Stomach (tissue), 9 donors: ENCODE results near the gene SLC39A3. TPM values are rescaled to one million over a fixed set of nuclear protein-coding genes. Genes with fewer than 3 reads are reported as not detected.

Experiments used
- DNase-seq, 2 donors: peaks; one replicate each; pipeline versions ENCODE4 v3.0.0 to v3.0.0-alpha.2; 2013 to 2019
- H3K27ac ChIP-seq, 5 donors: fragments of 200-600 bp in 4 of 5; sonication (generic) in 4 of 5; one replicate each; pipeline ENCODE4 v1.5.1; 2013 to 2019; ENCODE audit warnings: mild to moderate bottlenecking in 1 of 5, moderate library complexity in 1 of 5
- H3K27me3 ChIP-seq, 3 donors: fragments of 200-600 bp; sonication (generic); one replicate each; pipeline ENCODE4 v1.5.1; 2017 to 2019; ENCODE audit warnings: mixed run types in 1 of 3
- H3K36me3 ChIP-seq, 4 donors: fragments of 200-600 bp; sonication (generic); 1 replicate in 3 of 4; 2 replicates in 1 of 4; pipeline ENCODE4 v1.5.1; 2016 to 2019
- H3K4me1 ChIP-seq, 4 donors: fragments of 200-600 bp; sonication (generic); one replicate each; pipeline ENCODE4 v1.5.1; 2016 to 2019
- H3K4me3 ChIP-seq, 4 donors: fragments of 200-600 bp; sonication (generic) in 3 of 4; one replicate each; pipeline ENCODE4 v1.5.1; 2016 to 2019; ENCODE audit warnings: mild to moderate bottlenecking in 1 of 4
- H3K9me3 ChIP-seq, 4 donors: fragments of 200-600 bp; sonication (generic); one replicate each; pipeline ENCODE4 v1.5.1; 2016 to 2019
- EP300 ChIP-seq: sonication (generic); formaldehyde crosslinking; IDR thresholded peaks from one replicate; pipeline ENCODE4 v1.6.1; 2017; ENCODE audit warnings: antibody characterized with exemption
- POLR2A ChIP-seq, 4 donors: fragments of 450-650 bp; IDR thresholded peaks; one replicate each; pipeline ENCODE4 v1.6.1; 2016; ENCODE audit warnings: antibody characterized with exemption in 4 of 4, control low read depth in 2 of 4, mild to moderate bottlenecking in 1 of 4, moderate library complexity in 1 of 4
- POLR2AphosphoS5 ChIP-seq, 3 donors: sonication (generic); formaldehyde crosslinking; IDR thresholded peaks; one replicate each; pipeline ENCODE4 v1.6.1; 2016; ENCODE audit warnings: antibody characterized with exemption in 3 of 3
- WGBS, 5 donors: extraction: QIAGEN DNeasy Blood & Tissue Kit in 3 of 5; methylation state at CpG; one replicate each; pipeline versions ENCODE4 v1.1.5 to v1.1.7; 2013 to 2018; 5-methylcytosine and 5-hydroxymethylcytosine counted together
- intact Hi-C: fragments of 100-400 bp; cut with DNase I; formaldehyde crosslinking; loops from one replicate; pipeline ENCODE4 v1.15.1; 2023; ENCODE audit warnings: low total_unique reads
- polyA plus RNA-seq, 3 donors: library from polyadenylated mRNA; stranded (reverse); fragments of 200-250 nt; gene quantifications; one replicate each; pipeline ENCODE4 v1.2.3, GENCODE V29; 2013
- total RNA-seq, 5 donors: library from RNA; depleted of rRNA; stranded (reverse); fragments of >200 nt; gene quantifications; one replicate each; pipeline versions ENCODE4 v1.1.0 to v1.2.3, GENCODE V29; 2014 to 2016
- TF ChIP-seq, protein P1 (sequence below), 7 experiments: fragments of 450-650 bp in 4 of 7; fragments of 200-600 bp in 3 of 7; sonication (generic) in 3 of 7; IDR thresholded peaks; one replicate each; pipeline ENCODE4 v1.5.1; 2016 to 2019; ENCODE audit warnings: antibody characterized with exemption in 7 of 7, control low read depth in 2 of 7, mild to moderate bottlenecking in 1 of 7
- donor health status: healthy with polysubstance abuse.
- donor health status: Bipolar disorder and iron deficiency.
- donor health status: healthy.

Gene SLC39A3
- total and polyA plus RNA-seq, 8 donors = 3.6 to 33.6 (median 14.9) TPM; not detected in 1

DNA sequence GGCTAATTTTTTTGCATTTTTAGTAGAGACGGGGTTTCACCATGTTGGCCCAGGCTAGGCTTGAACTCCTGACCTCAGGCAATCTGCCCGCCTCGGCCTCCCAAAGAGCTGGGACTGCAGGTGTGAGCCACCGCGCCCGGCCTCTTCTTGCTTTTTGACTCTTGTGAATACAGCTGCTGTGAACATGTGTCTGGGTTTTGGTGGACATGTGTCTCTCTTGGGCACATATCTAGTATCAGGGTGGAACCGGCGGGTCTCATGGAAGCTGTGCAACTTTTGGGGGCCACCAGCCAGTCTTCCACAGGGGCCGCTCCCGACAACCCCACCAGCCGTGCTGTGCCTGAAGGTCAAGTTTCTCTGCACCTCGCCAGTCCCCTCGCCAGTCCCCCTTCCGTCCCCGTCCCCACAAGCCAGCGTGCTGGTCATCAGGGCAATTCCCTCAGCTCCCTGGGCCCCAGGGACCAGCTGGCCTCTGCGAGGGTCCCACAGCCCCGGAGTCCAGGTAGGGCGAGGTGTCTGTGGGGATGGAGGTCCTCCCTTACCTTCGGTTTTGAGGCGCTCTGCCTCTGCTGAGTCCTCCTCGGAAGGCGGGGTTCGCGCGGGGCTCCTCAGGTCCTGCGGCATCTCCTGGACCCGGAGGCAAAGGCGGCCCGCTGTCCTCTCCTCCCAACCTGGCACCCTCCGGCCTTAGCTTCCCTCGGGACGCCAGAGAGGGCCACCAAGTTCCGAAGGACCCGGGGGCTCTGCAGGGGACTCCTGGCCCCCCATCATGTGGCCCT lies 27.0 kb upstream of the SLC39A3 start:
- Histone ChIP-seq H3K9me3 (no peaks in the 10 kb centered on the region), H3K4me3 (no peak overlapping the region), H3K36me3 (peaks cover 65 to 83% (median 78%) of the 10 kb centered on the region in 4 donors), H3K27ac (no peak overlapping the region), H3K4me1 (peaks cover 10 to 28% (median 22%) of the 10 kb centered on the region in 4 donors), H3K27me3 (no peaks in the 10 kb centered on the region)
- intact Hi-C loops = no loop called here
- WGBS, 5 donors = 90 to 97% (median 95%) methylated on average over 26 to 35 of the region's 35 CpGs
- DNase-seq = no peak
- TF ChIP-seq, protein P1, sequence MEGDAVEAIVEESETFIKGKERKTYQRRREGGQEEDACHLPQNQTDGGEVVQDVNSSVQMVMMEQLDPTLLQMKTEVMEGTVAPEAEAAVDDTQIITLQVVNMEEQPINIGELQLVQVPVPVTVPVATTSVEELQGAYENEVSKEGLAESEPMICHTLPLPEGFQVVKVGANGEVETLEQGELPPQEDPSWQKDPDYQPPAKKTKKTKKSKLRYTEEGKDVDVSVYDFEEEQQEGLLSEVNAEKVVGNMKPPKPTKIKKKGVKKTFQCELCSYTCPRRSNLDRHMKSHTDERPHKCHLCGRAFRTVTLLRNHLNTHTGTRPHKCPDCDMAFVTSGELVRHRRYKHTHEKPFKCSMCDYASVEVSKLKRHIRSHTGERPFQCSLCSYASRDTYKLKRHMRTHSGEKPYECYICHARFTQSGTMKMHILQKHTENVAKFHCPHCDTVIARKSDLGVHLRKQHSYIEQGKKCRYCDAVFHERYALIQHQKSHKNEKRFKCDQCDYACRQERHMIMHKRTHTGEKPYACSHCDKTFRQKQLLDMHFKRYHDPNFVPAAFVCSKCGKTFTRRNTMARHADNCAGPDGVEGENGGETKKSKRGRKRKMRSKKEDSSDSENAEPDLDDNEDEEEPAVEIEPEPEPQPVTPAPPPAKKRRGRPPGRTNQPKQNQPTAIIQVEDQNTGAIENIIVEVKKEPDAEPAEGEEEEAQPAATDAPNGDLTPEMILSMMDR (IDR thresholded peaks at IDR 0.05) = no peak
- no peak for TF ChIP-seq EP300
- TF ChIP-seq POLR2AphosphoS5 (IDR thresholded peaks at IDR 0.05) = no peak
- TF ChIP-seq POLR2A (IDR thresholded peaks at IDR 0.05) = no peak

DNA sequence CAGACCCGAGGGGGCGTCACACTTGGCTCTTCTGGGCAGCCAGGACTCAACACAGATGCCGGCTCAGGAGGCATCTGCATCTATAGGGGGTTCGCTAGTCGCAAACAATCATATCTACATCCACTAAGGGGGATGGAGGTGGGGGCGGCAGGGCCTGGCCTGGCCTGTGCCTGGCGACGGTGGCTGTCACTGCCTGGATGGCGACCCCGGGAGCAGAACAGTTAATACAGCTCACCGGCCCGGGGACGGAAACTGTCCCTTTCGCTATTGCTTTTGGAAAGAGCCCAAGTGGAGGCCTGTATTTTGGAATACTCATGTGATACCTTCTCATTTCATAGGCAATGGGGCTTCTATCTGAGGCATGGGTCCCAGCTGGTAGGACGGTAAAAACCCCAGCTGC lies 25.6 kb upstream of the SLC39A3 start:
- peak in 1 of 2 donors; percentile 2 for DNase-seq
- whole genome bisulfite sequencing, 5 donors = 87 to 95% (median 92%) methylated on average over 7 to 15 of the region's 15 CpGs
- Histone ChIP-seq H3K4me1 (peaks cover 3 to 14% (median 10%) of the 10 kb centered on the region in 4 donors), H3K36me3 (peaks cover 78 to 89% (median 86%) of the 10 kb centered on the region in 4 donors), H3K4me3 (no peak overlapping the region), H3K27ac (no peak overlapping the region), H3K27me3 (no peaks in the 10 kb centered on the region), H3K9me3 (no peaks in the 10 kb centered on the region)
- TF ChIP-seq, protein P1 (IDR thresholded peaks at IDR 0.05) = no peak
- TF ChIP-seq EP300 (no peak), POLR2AphosphoS5 (IDR thresholded peaks at IDR 0.05) (no peak), POLR2A (IDR thresholded peaks at IDR 0.05) (no peak)
- intact Hi-C loops = no loop called here

DNA sequence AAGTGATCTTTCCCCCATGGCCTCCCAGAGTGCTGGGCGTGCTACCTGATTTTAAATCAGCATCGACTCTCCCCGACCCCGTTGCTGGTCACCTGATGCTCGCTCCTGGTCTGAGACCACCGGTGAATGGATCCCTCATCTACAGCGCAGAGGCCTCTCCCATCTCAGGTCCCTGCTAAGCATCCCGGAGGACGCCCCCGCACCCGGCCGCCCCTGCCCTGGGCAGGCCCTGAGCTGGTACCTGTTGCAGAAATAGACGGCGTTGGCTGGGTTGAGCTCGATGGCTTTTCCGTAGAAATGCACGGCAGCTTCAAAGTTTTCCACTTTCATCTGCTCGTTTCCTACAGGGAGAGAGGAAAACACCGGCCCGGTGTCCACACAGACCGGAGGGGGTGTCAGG lies 25.1 kb upstream of the SLC39A3 start:
- Histone ChIP-seq H3K4me1 (peaks cover 0 to 9% (median 6%) of the 10 kb centered on the region in 4 donors), H3K27me3 (no peaks in the 10 kb centered on the region), H3K9me3 (no peaks in the 10 kb centered on the region), H3K4me3 (no peak overlapping the region), H3K36me3 (peaks cover 78 to 93% (median 89%) of the 10 kb centered on the region in 4 donors), H3K27ac (no peak overlapping the region)
- 92 to 97% (median 95%) methylated on average over 19 to 21 of the region's 21 CpGs for WGBS, 5 donors
- no peak for TF ChIP-seq POLR2A (IDR thresholded peaks at IDR 0.05)
- TF ChIP-seq EP300 = no peak
- TF ChIP-seq POLR2AphosphoS5 (IDR thresholded peaks at IDR 0.05) = no peak
- TF ChIP-seq, protein P1 (IDR thresholded peaks at IDR 0.05) = no peak
- intact Hi-C loops = no loop called here
- no peak for DNase-seq

DNA sequence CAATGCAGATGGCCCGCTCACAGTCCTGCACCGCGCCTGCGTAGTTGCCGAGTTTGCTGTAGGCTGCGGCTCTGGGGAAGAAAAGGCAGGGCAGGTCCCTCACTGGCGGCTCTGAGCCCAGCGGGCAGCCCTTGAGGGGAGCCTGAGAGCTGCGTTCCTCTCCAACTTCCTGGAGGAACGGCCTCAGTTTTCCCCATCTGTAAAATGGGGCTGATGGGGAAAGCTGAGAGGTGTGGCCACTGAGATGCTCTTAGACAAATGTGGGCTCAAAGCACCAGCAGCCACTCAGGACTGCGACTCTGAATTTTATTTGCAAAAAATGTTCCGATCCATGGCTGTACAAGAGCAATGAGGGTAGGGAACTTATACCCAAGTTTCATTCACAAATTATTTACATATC lies 23.9 kb upstream of the SLC39A3 start:
- H3K4me1 ChIP-seq = no peaks in the 10 kb centered on the region
- intact Hi-C loops = no loop called here
- TF ChIP-seq EP300 (no peak), POLR2A (IDR thresholded peaks at IDR 0.05) (no peak), POLR2AphosphoS5 (IDR thresholded peaks at IDR 0.05) (no peak)
- TF ChIP-seq, protein P1 (IDR thresholded peaks at IDR 0.05) = no peak
- no peak for DNase-seq
- no peak overlapping the region for H3K27ac ChIP-seq
- 95 to 98% (median 97%) methylated on average over 11 to 12 of the region's 12 CpGs for WGBS, 5 donors
- H3K27me3 ChIP-seq = no peaks in the 10 kb centered on the region
- H3K36me3 ChIP-seq = peaks cover 85 to 100% (median 99%) of the 10 kb centered on the region in 4 donors
- no peaks in the 10 kb centered on the region for H3K9me3 ChIP-seq
- H3K4me3 ChIP-seq = no peak overlapping the region
